Muscle layer of colon (tissue), 2 donors: Measurements from ENCODE around the gene MTRF1.
"Not testable (repeated sequence)": the region's sequence is repeated elsewhere in the genome, so short reads cannot be mapped to it uniquely, and the experiment has no call there.

Experiments
- H3K27ac ChIP-seq: one replicate; pipeline ENCODE4 v1.7.0; 2013; ENCODE audit warnings: low read depth, mild to moderate bottlenecking, low read length, moderate library complexity
- H3K27me3 ChIP-seq, 2 donors: one replicate each; pipeline ENCODE4 v1.7.0; 2013; ENCODE audit warnings: low read length in 2 of 2, mild to moderate bottlenecking in 2 of 2; ENCODE audit not compliant: insufficient read depth in 2 of 2, control insufficient read depth in 1 of 2
- H3K36me3 ChIP-seq: one replicate; pipeline ENCODE4 v1.7.0; 2013; ENCODE audit warnings: mild to moderate bottlenecking, low read length; ENCODE audit not compliant: insufficient read depth
- H3K4me1 ChIP-seq: one replicate; pipeline ENCODE4 v1.7.0; 2013; ENCODE audit warnings: mild to moderate bottlenecking, low read length; ENCODE audit not compliant: insufficient read depth
- H3K4me3 ChIP-seq, 2 donors: one replicate each; pipeline ENCODE4 v1.7.0; 2013; ENCODE audit warnings: low read length in 2 of 2, low read depth in 1 of 2, mild to moderate bottlenecking in 1 of 2, moderate library complexity in 1 of 2
- H3K9ac ChIP-seq: one replicate; pipeline ENCODE4 v1.7.0; 2013; ENCODE audit warnings: low read length
- H3K9me3 ChIP-seq: one replicate; pipeline ENCODE4 v1.7.0; 2013; ENCODE audit warnings: mild to moderate bottlenecking, low read length
- donor health status: abdominal sarcoma.
- donor health status: Adenocarcinoma of cecum.

MTRF1 gene

DNA sequence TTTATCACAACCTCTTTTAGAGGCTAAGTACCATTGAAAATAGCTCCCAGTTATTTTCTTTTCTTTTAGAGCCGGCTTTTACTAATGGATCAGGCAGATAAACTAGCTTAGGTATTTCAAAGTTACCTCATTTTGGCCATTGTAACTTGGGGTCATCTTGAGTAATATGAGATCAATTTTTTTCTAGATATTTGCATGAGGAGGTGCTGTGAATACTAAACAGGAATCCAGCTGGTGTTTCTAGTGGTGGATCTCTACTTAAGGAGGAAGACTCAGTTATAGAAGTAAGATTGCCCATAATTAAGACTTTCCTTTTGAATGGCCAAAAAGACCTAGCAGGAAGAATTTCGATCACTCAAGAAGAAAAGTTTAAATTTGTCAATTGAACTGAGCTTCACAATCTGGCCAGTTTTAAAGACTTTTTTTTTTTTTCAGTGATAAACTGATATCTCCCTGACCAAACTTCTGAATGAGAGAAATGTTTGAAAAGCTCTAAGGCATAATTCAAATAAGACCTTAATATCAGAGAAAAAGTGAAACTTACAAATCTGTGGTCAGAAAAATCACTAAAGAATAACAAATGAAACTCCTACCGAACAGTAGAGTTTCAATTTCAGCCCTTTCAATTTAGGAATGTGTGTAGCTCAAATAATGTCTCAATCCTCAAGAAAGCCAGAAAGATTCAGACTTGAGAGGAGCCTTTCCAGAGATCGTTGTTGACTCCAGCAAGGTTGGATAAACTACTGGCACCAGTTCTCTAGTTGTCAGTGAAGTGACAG, 36.1 kb upstream of the MTRF1 start:
- no peaks in the 10 kb centered on the region for H3K27me3 ChIP-seq
- H3K4me3 ChIP-seq: no peak overlapping the region
- no peaks in the 10 kb centered on the region for H3K36me3 ChIP-seq
- no peak overlapping the region for H3K9ac ChIP-seq
- no peaks in the 10 kb centered on the region for H3K4me1 ChIP-seq
- H3K27ac ChIP-seq: no peak overlapping the region
- no peaks in the 10 kb centered on the region for H3K9me3 ChIP-seq

DNA sequence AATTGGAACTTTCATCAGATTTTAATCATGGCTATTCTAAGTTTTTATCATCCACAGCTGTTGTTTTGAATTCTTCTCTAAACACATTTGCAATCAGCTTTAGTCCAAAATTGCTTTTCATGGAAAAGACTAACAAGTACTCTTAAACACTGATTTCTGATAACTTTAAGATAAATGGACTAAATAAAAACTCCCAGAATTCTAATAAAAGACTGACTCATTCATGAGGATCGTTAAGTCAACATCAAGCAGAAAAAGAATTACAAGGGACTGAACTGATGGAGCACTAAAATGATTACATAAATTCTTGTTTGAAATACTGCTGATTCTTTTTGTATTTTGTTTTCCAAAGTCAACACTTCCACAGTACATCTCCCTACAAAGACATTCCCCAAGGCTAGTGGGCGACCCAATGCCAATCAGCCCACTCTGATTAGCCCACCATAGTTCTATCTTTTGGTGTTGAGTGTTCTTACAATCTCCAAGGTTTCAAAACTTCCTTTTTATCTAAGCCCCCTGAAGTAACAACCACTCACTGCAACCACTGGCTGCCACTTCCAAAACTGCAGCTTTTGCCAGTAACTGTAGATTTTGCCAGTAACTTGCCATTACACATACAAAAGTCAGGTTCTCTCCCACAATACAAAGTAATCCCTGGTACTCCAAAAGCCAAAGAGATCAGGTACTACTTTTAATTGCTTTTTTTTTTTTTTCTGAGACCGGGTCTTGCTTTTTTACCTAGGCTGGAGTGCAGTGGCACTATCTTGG, 33.7 kb upstream of the MTRF1 start:
- Histone ChIP-seq H3K4me1 (no peaks in the 10 kb centered on the region), H3K36me3 (no peaks in the 10 kb centered on the region), H3K27ac (no peak overlapping the region), H3K9me3 (no peaks in the 10 kb centered on the region), H3K9ac (no peak overlapping the region), H3K27me3 (no peaks in the 10 kb centered on the region), H3K4me3 (no peak overlapping the region)

DNA sequence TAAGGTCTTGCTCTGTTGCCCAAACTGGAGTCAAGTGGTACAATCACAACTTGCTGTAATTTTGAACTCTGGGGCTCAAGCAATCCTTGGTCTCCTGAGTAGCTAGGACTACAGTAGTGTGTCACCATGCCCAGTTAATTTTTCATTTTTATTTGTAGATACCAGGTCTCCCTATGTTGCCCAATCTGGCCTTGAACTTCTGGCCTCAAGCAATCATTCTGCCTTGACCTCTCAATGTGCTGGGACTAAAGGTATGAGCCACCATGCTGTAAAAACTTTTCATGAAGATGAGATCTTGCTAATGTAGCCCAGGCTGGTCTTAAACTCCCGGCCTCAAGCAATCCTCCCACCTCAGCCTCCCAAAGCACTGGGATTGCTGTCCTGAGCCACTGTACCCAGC, 32.6 kb upstream of the MTRF1 start:
- Histone ChIP-seq H3K4me1 (no peaks in the 10 kb centered on the region), H3K27me3 (no peaks in the 10 kb centered on the region), H3K36me3 (no peaks in the 10 kb centered on the region), H3K9me3 (no peaks in the 10 kb centered on the region), H3K4me3 (no peak overlapping the region), H3K9ac (no peak overlapping the region), H3K27ac (no peak overlapping the region)

GRCh38 chr13:41294914-41295313, 31.5 kb upstream of the MTRF1 start:
- no peak overlapping the region for H3K4me3 ChIP-seq
- no peaks in the 10 kb centered on the region for H3K9me3 ChIP-seq
- H3K9ac ChIP-seq: no peak overlapping the region
- H3K36me3 ChIP-seq: no peaks in the 10 kb centered on the region
- H3K27ac ChIP-seq: no peak overlapping the region
- no peaks in the 10 kb centered on the region for H3K27me3 ChIP-seq
- no peaks in the 10 kb centered on the region for H3K4me1 ChIP-seq

DNA sequence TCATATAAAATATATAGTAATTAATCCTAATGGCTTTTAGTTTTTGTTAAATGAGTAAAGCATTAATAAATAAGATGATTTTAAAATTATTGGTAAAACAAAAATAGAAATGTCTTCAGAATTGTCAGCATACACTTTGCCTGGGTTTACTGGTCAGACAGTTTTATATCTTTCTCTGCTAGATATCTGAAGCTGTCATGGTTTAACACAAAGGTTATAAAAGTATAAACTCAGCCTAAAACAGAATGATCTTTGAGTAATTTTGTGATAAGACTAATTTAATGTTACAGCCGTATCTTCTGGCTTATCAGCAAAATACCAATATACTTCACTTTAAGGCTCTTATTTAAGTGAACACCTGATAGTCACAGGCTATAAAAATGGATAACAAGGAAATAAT, 29.9 kb upstream of the MTRF1 start:
- Histone ChIP-seq H3K9ac (no peak overlapping the region), H3K4me3 (no peak overlapping the region), H3K27ac (no peak overlapping the region), H3K9me3 (no peaks in the 10 kb centered on the region), H3K36me3 (no peaks in the 10 kb centered on the region), H3K27me3 (no peaks in the 10 kb centered on the region), H3K4me1 (no peaks in the 10 kb centered on the region)

GRCh38 chr13:41291246-41291645, 27.9 kb upstream of the MTRF1 start:
- Histone ChIP-seq H3K36me3 (no peaks in the 10 kb centered on the region), H3K4me1 (no peaks in the 10 kb centered on the region), H3K9me3 (no peaks in the 10 kb centered on the region), H3K9ac (no peak overlapping the region), H3K4me3 (no peak overlapping the region), H3K27ac (no peak overlapping the region), H3K27me3 (no peaks in the 10 kb centered on the region)

DNA sequence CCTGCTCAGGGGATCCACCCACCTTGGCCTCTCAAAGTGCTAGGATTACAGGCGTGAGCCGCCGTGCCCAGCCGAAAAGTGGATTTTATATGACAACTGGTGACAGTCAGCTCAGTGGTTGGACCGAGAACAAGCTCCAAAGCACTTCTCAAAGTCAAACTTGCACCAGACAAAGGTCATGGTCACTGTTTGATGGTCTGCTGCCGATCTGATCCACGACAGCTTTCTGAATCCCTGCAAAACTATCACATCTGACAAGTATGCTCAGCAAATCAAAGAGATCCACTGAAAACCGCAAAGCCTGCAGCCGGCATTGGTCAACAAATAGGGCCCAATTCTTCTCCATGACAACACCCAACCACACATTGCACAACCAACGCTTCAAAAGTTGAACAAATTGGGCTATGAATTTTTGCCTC, 26.1 kb upstream of the MTRF1 start:
- H3K36me3 ChIP-seq: no peaks in the 10 kb centered on the region
- H3K9ac ChIP-seq: no peak overlapping the region
- H3K27me3 ChIP-seq: no peaks in the 10 kb centered on the region
- no peak overlapping the region for H3K27ac ChIP-seq
- no peak overlapping the region for H3K4me3 ChIP-seq
- no peaks in the 10 kb centered on the region for H3K9me3 ChIP-seq
- no peaks in the 10 kb centered on the region for H3K4me1 ChIP-seq

- no peaks in the 10 kb centered on the region for H3K9me3 ChIP-seq
- no peaks in the 10 kb centered on the region for H3K36me3 ChIP-seq
- H3K27me3 ChIP-seq: no peaks in the 10 kb centered on the region
- no peak overlapping the region for H3K27ac ChIP-seq
- no peak overlapping the region for H3K4me3 ChIP-seq
- H3K9ac ChIP-seq: no peak overlapping the region
- no peaks in the 10 kb centered on the region for H3K4me1 ChIP-seq
Measured at GRCh38 chr13:41286370-41286769, 23.0 kb upstream of the MTRF1 start.

- no peaks in the 10 kb centered on the region for H3K4me1 ChIP-seq
- no peak overlapping the region for H3K27ac ChIP-seq
- H3K27me3 ChIP-seq: no peaks in the 10 kb centered on the region
- H3K4me3 ChIP-seq: no peak overlapping the region
- H3K9ac ChIP-seq: no peak overlapping the region
- H3K9me3 ChIP-seq: no peaks in the 10 kb centered on the region
- no peaks in the 10 kb centered on the region for H3K36me3 ChIP-seq
Measured at GRCh38 chr13:41284512-41285288, 21.3 kb upstream of the MTRF1 start.

GRCh38 chr13:41282129-41282571, 18.8 kb upstream of the MTRF1 start:
- no peak overlapping the region for H3K27ac ChIP-seq
- H3K4me1 ChIP-seq: no peaks in the 10 kb centered on the region
- no peaks in the 10 kb centered on the region for H3K36me3 ChIP-seq
- H3K4me3 ChIP-seq: no peak overlapping the region
- H3K27me3 ChIP-seq: no peaks in the 10 kb centered on the region
- no peaks in the 10 kb centered on the region for H3K9me3 ChIP-seq
- no peak overlapping the region for H3K9ac ChIP-seq

DNA sequence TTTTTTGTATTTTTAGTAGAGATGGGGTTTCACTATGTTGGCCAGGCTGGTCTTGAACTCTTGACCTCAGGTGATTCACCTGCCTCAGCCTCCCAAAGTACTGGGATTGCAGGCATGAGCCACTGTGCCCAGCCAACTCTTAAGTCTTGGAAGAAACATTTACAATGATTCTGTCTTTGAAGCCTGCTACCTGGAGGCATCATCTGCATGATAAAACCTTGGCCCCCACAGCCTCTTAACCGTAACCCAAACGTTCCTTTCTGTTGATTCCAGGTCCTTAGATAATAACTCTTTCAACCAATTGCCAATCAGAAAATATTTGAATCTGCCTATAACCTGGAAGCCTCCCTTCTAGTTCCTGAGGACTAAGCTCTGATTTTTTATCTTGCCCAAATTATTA, 15.8 kb upstream of the MTRF1 start:
- H3K27ac ChIP-seq, H3K27me3 ChIP-seq, H3K36me3 ChIP-seq, H3K4me1 ChIP-seq, H3K9me3 ChIP-seq, H3K9ac ChIP-seq, H3K4me3 ChIP-seq: not testable (repeated sequence)
